Endodermal cell (in vitro differentiated cells): ENCODE results near the gene TAGLN2. TPM values are rescaled to one million over a fixed set of nuclear protein-coding genes. Genes with fewer than 3 reads are reported as not detected.

ENCODE experiments used
- DNase-seq: peaks from one replicate; pipeline ENCODE4 v3.0.0-alpha.2; 2017
- H3K27ac ChIP-seq: 2 replicates; pipeline ENCODE4 v1.5.1; 2013; ENCODE audit warnings: mild to moderate bottlenecking, low read depth, low read length, moderate library complexity
- H3K27me3 ChIP-seq: 2 replicates; pipeline ENCODE4 v1.6.1; 2013; ENCODE audit warnings: mild to moderate bottlenecking, low read length, moderate library complexity; ENCODE audit not compliant: insufficient read depth, control insufficient read depth, poor library complexity, severe bottlenecking
- H3K36me3 ChIP-seq: 2 replicates; pipeline ENCODE4 v1.7.0; 2013; ENCODE audit warnings: mild to moderate bottlenecking, low read length, moderate library complexity; ENCODE audit not compliant: control insufficient read depth, insufficient read depth
- H3K4me1 ChIP-seq: one replicate; pipeline ENCODE4 v1.7.0; 2013; ENCODE audit warnings: low read length; ENCODE audit not compliant: control insufficient read depth, insufficient read depth
- H3K4me3 ChIP-seq: 2 replicates; pipeline ENCODE4 v1.5.1; 2013; ENCODE audit warnings: mild to moderate bottlenecking, low read length, moderate library complexity
- H3K9ac ChIP-seq: 2 replicates; pipeline ENCODE4 v1.6.1; 2013; ENCODE audit warnings: mild to moderate bottlenecking, low read length, moderate library complexity; ENCODE audit not compliant: poor library complexity, severe bottlenecking; ENCODE audit errors: extremely low read depth
- H3K9me3 ChIP-seq: 2 replicates; pipeline ENCODE4 v1.6.1; 2013; ENCODE audit warnings: mild to moderate bottlenecking, low read length, moderate library complexity; ENCODE audit not compliant: control insufficient read depth
- H3K27ac Mint-ChIP-seq: 2 replicates; pipeline ENCODE4 v1.8.0; 2020; ENCODE audit warnings: mixed read lengths
- H3K27me3 Mint-ChIP-seq: 2 replicates; pipeline ENCODE4 v1.8.0; 2021; ENCODE audit warnings: mild to moderate bottlenecking, mixed read lengths; ENCODE audit not compliant: insufficient read depth
- H3K36me3 Mint-ChIP-seq: 2 replicates; pipeline ENCODE4 v1.8.0; 2020; ENCODE audit warnings: low read depth, mixed read lengths
- H3K4me1 Mint-ChIP-seq: 2 replicates; pipeline ENCODE4 v1.8.0; 2020; ENCODE audit warnings: mixed read lengths
- H3K4me3 Mint-ChIP-seq: 2 replicates; pipeline ENCODE4 v1.8.0; 2020; ENCODE audit warnings: mild to moderate bottlenecking, moderate library complexity, mixed read lengths
- H3K9me3 Mint-ChIP-seq: 2 replicates; pipeline ENCODE4 v1.8.0; 2020; ENCODE audit warnings: mild to moderate bottlenecking, mixed read lengths
- WGBS, 2 experiments: methylation state at CpG; one replicate each; pipeline versions ENCODE4 v1.1.5 to v1.1.7; 2013; ENCODE audit warnings: missing lambda C conversion rate in 2 of 2, mixed read lengths in 1 of 2; ENCODE audit not compliant: insufficient coverage in 1 of 2, insufficient read length in 1 of 2; 5-methylcytosine and 5-hydroxymethylcytosine counted together
- long read RNA-seq, 4 experiments: library from polyadenylated mRNA in 2 of 4; library from RNA in 1 of 4; library from capped mRNA in 1 of 4; stranded (forward) in 3 of 4; unstranded in 1 of 4; transcript quantifications; one replicate each; pipeline ENCODE4 v2.0.0, GENCODE V29; 2020 to 2021; ENCODE audit warnings: inconsistent platforms in 1 of 4
- polyA plus RNA-seq, 2 experiments: library from polyadenylated mRNA; stranded (reverse); fragments of 50-300 nt; gene quantifications; one replicate each; pipeline ENCODE4 v1.2.3, GENCODE V29; 2013
- total RNA-seq, 2 donors: library from RNA; stranded (reverse); fragmentation: NEBNext Ultra II Directional in 1 of 2; extraction: Animal tissue kit (Norgen Biotek cat#: 25700) in 1 of 2; gene quantifications; 2 replicates in 1 of 2; 3 replicates in 1 of 2; pipeline ENCODE4 v1.2.1, GENCODE V29; 2021
- TF ChIP-seq, protein P1 (sequence below): fragments of 200-600 bp; sonication (generic); conservative IDR thresholded peaks from 2 replicates; pipeline ENCODE4 v1.5.0; 2021; ENCODE audit warnings: antibody characterized with exemption, mild to moderate bottlenecking

TAGLN2 gene
- 100 to 1,000 TPM; 136 to 221 TPM for total RNA-seq
- polyA plus RNA-seq (2013, experiment 1 of 2) = 141 TPM
- 179 TPM for polyA plus RNA-seq (2013, experiment 2 of 2)
- long read RNA-seq, experiment 1, transcript TAGLN2-203 (5 exons, 1,604 nt) = major isoform, 56 of 138 reads
- long read RNA-seq, experiment 1, partial matches to known transcripts = 78 of 138 reads
- long read RNA-seq, experiment 1, other reads (novel, unspliced or antisense) = 3 of 138 reads
- long read RNA-seq, experiment 2, transcript TAGLN2-203 (5 exons, 1,604 nt) = major isoform, 256 of 282 reads
- long read RNA-seq, experiment 2, partial matches to known transcripts = 20 of 282 reads
- long read RNA-seq, experiment 2, other reads (novel, unspliced or antisense) = 4 of 282 reads
- long read RNA-seq, experiment 3, transcript TAGLN2-203 (5 exons, 1,604 nt) = major isoform, 972 of 1,035 reads
- long read RNA-seq, experiment 3, partial matches to known transcripts = 33 of 1,035 reads
- long read RNA-seq, experiment 3, other reads (novel, unspliced or antisense) = 27 of 1,035 reads
- long read RNA-seq, experiment 4, transcript TAGLN2-203 (5 exons, 1,604 nt) = major isoform, 1,050 of 1,161 reads
- long read RNA-seq, experiment 4, partial matches to known transcripts = 20 of 1,161 reads
- long read RNA-seq, experiment 4, other reads (novel, unspliced or antisense) = 89 of 1,161 reads

DNA sequence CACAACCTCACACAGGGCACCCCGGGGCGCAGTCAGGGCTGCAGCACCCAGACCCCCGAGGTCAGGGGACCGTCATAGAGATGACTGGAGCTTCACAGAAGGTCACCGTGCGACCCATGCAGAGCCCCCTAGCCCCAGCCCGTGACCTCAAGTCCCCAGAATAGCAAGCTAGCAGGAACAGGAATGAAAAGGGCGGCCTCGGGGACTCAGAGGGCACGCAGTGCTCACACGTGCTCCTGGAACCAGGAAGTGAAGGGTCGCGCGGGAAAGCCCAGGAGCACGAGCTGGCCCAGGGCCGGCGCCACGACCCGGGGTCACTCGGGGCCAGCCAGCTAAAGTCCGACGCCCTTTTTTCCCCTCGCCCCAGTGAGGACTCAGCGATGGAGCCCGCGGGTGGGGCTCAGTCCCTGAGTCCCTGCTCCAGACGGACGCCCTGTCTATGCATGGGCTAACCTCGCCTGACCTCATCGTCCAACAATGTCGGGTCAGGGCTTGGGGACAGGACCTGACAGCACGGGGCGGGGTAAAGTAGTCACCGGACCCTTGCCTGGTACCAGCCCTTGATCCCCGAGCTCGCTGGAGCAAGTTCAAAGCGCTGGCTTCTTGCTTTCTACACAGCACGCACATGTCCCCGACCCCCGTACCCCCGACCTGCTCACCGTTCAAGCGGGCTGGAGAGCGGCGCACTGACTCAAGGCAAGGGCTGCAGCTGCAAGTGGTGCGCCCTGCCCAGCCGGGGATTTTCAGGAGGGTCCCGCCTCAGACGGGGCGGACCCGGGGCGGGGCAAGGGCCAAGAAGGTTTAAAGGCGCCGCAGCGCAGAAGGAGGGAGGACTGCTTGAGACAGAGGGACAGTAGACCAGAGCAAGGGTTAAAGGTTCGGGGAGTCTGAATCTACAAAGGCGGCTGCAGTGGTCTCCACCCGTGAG is at the start of gene TAGLN2:
TSS of gene TAGLN2 (minus strand) at position 717 of the 928 bp plus-strand sequence. CDS start 4,998 bp downstream, outside the sequence.
- Histone ChIP-seq H3K9ac (peak within 1 kb of the TSS; percentile 98), H3K9me3 (no peaks in the 10 kb centered on the region), H3K4me3 (peak within 1 kb of the TSS; percentile 94), H3K4me1 (peaks cover 17% of the 10 kb centered on the region), H3K27ac (peak within 1 kb of the TSS; percentile 84), H3K36me3 (peaks cover 13% of the 10 kb centered on the region), H3K27me3 (no peaks in the 10 kb centered on the region)
- H3K9me3 Mint-ChIP-seq = no peaks in the 10 kb centered on the region
- peaks cover 10% of the 10 kb centered on the region for H3K36me3 Mint-ChIP-seq
- DNase-seq = peak; percentile 97
- H3K27ac Mint-ChIP-seq = peak within 1 kb of the TSS; percentile 99
- H3K27me3 Mint-ChIP-seq = peaks cover 5% of the 10 kb centered on the region
- TF ChIP-seq, protein P1, sequence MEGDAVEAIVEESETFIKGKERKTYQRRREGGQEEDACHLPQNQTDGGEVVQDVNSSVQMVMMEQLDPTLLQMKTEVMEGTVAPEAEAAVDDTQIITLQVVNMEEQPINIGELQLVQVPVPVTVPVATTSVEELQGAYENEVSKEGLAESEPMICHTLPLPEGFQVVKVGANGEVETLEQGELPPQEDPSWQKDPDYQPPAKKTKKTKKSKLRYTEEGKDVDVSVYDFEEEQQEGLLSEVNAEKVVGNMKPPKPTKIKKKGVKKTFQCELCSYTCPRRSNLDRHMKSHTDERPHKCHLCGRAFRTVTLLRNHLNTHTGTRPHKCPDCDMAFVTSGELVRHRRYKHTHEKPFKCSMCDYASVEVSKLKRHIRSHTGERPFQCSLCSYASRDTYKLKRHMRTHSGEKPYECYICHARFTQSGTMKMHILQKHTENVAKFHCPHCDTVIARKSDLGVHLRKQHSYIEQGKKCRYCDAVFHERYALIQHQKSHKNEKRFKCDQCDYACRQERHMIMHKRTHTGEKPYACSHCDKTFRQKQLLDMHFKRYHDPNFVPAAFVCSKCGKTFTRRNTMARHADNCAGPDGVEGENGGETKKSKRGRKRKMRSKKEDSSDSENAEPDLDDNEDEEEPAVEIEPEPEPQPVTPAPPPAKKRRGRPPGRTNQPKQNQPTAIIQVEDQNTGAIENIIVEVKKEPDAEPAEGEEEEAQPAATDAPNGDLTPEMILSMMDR = no peak
- WGBS, 2 experiments = 1% methylated on average over 37 to 58 of the region's 58 CpGs
- H3K4me3 Mint-ChIP-seq = peak within 1 kb of the TSS; percentile 91
- peaks cover 45% of the 10 kb centered on the region for H3K4me1 Mint-ChIP-seq

DNA sequence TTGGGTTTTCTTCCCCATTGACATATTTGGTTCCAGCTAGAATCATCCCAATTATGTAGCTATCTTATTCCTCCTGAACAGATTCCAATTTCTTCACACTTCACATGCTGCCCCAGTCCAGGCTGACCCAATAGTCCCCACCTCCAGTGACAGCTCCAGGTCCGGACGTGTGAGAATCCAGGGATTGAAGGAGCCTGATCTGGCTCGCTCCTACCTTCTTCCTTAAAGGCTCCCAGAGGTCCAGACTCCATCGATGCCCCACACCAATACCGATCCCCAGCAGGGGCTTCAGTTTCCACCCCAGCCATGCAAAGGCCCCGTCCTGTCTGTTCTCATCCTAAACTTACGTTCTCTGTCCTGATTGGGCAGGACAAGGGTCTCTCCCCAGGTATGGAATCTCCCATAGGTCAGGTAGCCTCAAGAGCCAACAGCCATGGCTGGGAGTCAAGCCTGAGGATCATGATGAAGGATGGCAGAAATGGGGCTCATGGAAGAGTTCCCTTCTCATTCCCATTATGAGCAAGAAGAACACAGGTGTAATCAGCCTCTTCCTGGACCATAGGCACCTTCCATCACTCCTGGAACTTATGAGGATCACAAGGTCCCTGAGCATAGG is 49.2 kb upstream of the TAGLN2 start:
- no peak overlapping the region for H3K4me3 Mint-ChIP-seq
- peaks cover 3% of the 10 kb centered on the region for H3K4me1 ChIP-seq
- peaks cover 31% of the 10 kb centered on the region for H3K27me3 ChIP-seq
- TF ChIP-seq, protein P1 = no peak
- no peaks in the 10 kb centered on the region for H3K9me3 ChIP-seq
- H3K27me3 Mint-ChIP-seq = peaks cover 20% of the 10 kb centered on the region
- no peak overlapping the region for H3K9ac ChIP-seq
- no peak for DNase-seq
- H3K36me3 Mint-ChIP-seq = no peaks in the 10 kb centered on the region
- H3K9me3 Mint-ChIP-seq = no peaks in the 10 kb centered on the region
- H3K4me3 ChIP-seq = no peak overlapping the region
- H3K27ac ChIP-seq = no peak overlapping the region
- no peaks in the 10 kb centered on the region for H3K36me3 ChIP-seq
- H3K27ac Mint-ChIP-seq = no peak overlapping the region
- H3K4me1 Mint-ChIP-seq = peaks cover 9% of the 10 kb centered on the region
- 91 to 93% methylated on average over 7 of the region's 7 CpGs for WGBS, 2 experiments
